IMR-90 (cell line): ENCODE data around the gene PRRC1. TPM values are rescaled to one million over a fixed set of nuclear protein-coding genes. Genes with fewer than 3 reads are reported as not detected.

Experiments used
- ATAC-seq: fragments of 200-7000 bp; cut with Tn5 transposase; 2 replicates; pipeline ENCODE4 v1.9.1; 2020; ENCODE audit warnings: low read depth, mild to moderate bottlenecking, moderate library complexity
- BruUV-seq: library from RNA; stranded (reverse); fragments of 400-500 nt; replicated peaks from 2 replicates; lab custom pipeline; 2021; lab: Mats Ljungman, UMichigan
- CTCF ChIA-PET: fragments of 300-600 bp; formaldehyde crosslinking; extraction: SDS; loops from one replicate; lab custom pipeline; 2021; ENCODE audit warnings: antibody characterized with exemption; lab: Yijun Ruan, JAX
- POLR2A ChIA-PET: fragments of 300-600 bp; sonication (Branson Sonifier 250); formaldehyde crosslinking; loops from one replicate; lab custom pipeline; 2022; ENCODE audit warnings: antibody characterized with exemption; ENCODE audit not compliant: unreplicated experiment; lab: Charles Lee
- DNase-seq: peaks from one replicate; pipeline ENCODE4 v3.0.0; 2013
- H2AFZ ChIP-seq: replicated peaks from 2 replicates; pipeline ENCODE3; 2013; ENCODE audit warnings: low read length, mild to moderate bottlenecking; ENCODE audit not compliant: poor library complexity
- H2AK5ac ChIP-seq: 2 replicates; pipeline ENCODE4 v1.6.1; 2013; ENCODE audit warnings: low read depth, low read length, inconsistent platforms
- H2AK9ac ChIP-seq: replicated peaks from 2 replicates; pipeline ENCODE3; 2013; ENCODE audit warnings: mild to moderate bottlenecking, low read depth, low read length, moderate library complexity; ENCODE audit not compliant: poor library complexity
- H2BK120ac ChIP-seq: 2 replicates; pipeline ENCODE4 v1.6.1; 2013; ENCODE audit warnings: low read depth, low read length, inconsistent platforms
- H2BK15ac ChIP-seq: 3 replicates; pipeline ENCODE4 v1.6.1; 2013; ENCODE audit warnings: low read depth, low read length, inconsistent platforms
- H2BK20ac ChIP-seq: 2 replicates; pipeline ENCODE4 v1.6.1; 2013; ENCODE audit warnings: low read depth, mild to moderate bottlenecking, inconsistent platforms, low read length, moderate library complexity
- H2BK5ac ChIP-seq: 2 replicates; pipeline ENCODE4 v1.6.1; 2013; ENCODE audit warnings: mild to moderate bottlenecking, low read depth, low read length, inconsistent platforms; ENCODE audit not compliant: poor library complexity, severe bottlenecking
- H3K14ac ChIP-seq: replicated peaks from 2 replicates; pipeline ENCODE4 v1.6.1; 2013; ENCODE audit warnings: low read depth, low read length, inconsistent platforms
- H3K18ac ChIP-seq: 2 replicates; pipeline ENCODE4 v1.6.1; 2013; ENCODE audit warnings: low read depth, low read length, control low read depth
- H3K23ac ChIP-seq: 2 replicates; pipeline ENCODE4 v1.6.1; 2013; ENCODE audit warnings: low read depth, low read length, inconsistent platforms
- H3K27ac ChIP-seq: 2 replicates; pipeline ENCODE4 v1.5.1; 2013; ENCODE audit warnings: mild to moderate bottlenecking, control low read depth, low read length; ENCODE audit not compliant: insufficient read depth
- H3K27me3 ChIP-seq: 2 replicates; pipeline ENCODE4 v1.6.1; 2013; ENCODE audit warnings: low read length; ENCODE audit not compliant: control insufficient read depth, insufficient read depth
- H3K36me3 ChIP-seq: 2 replicates; pipeline ENCODE4 v1.6.1; 2013; ENCODE audit warnings: low read length, mixed read lengths; ENCODE audit not compliant: control insufficient read depth, insufficient read depth
- H3K4ac ChIP-seq: 2 replicates; pipeline ENCODE4 v1.6.1; 2013; ENCODE audit warnings: low read depth, low read length, inconsistent platforms
- H3K4me1 ChIP-seq: 2 replicates; pipeline ENCODE4 v1.6.1; 2013; ENCODE audit warnings: low read length, mixed read lengths; ENCODE audit not compliant: control insufficient read depth, insufficient read depth
- H3K4me2 ChIP-seq: 2 replicates; pipeline ENCODE4 v1.6.1; 2013; ENCODE audit warnings: low read depth, mild to moderate bottlenecking, control low read depth, low read length, moderate library complexity
- H3K4me3 ChIP-seq: 2 replicates; pipeline ENCODE4 v1.5.1; 2013; ENCODE audit warnings: low read depth, mild to moderate bottlenecking, control low read depth, low read length, moderate library complexity; ENCODE audit not compliant: insufficient read depth
- H3K56ac ChIP-seq: 2 replicates; pipeline ENCODE4 v1.6.1; 2013; ENCODE audit warnings: low read length, inconsistent platforms; ENCODE audit not compliant: insufficient read depth; ENCODE audit errors: extremely low read depth
- H3K79me1 ChIP-seq, 2 experiments: 2 replicates each; pipeline ENCODE4 v1.6.1; 2013; ENCODE audit warnings: low read length in 2 of 2, inconsistent platforms in 1 of 2, low read depth in 1 of 2
- H3K9ac ChIP-seq: 2 replicates; pipeline ENCODE4 v1.6.1; 2013; ENCODE audit warnings: low read depth, low read length, control low read depth
- H3K9me1 ChIP-seq: 2 replicates; pipeline ENCODE4 v1.6.1; 2013; ENCODE audit warnings: low read length, inconsistent platforms; ENCODE audit not compliant: insufficient read depth
- H3K9me3 ChIP-seq: 2 replicates; pipeline ENCODE4 v1.6.1; 2013; ENCODE audit warnings: low read length; ENCODE audit not compliant: control insufficient read depth, insufficient read depth
- H4K20me1 ChIP-seq: 2 replicates; pipeline ENCODE4 v1.6.1; 2013; ENCODE audit warnings: low read length, inconsistent platforms; ENCODE audit not compliant: insufficient read depth
- H4K5ac ChIP-seq: 2 replicates; pipeline ENCODE4 v1.6.1; 2013; ENCODE audit warnings: mild to moderate bottlenecking, low read depth, low read length, control low read depth
- H4K8ac ChIP-seq, 2 experiments: 2 replicates each; pipeline ENCODE4 v1.6.1; 2013; ENCODE audit warnings: low read depth in 2 of 2, low read length in 2 of 2, control low read depth in 1 of 2, inconsistent platforms in 1 of 2
- H4K91ac ChIP-seq: 2 replicates; pipeline ENCODE4 v1.6.1; 2013; ENCODE audit warnings: low read depth, low read length, inconsistent platforms; ENCODE audit not compliant: insufficient read depth
- CEBPB ChIP-seq: IDR thresholded peaks from 2 replicates; pipeline ENCODE4 v1.6.1; 2012; ENCODE audit warnings: low read depth, low read length, improper control_type of control experiment
- FOS ChIP-seq: fragments of 150-350 bp; IDR thresholded peaks from 2 replicates; pipeline ENCODE4 v1.6.1; 2016; ENCODE audit warnings: low read depth, low read length
- RAD21 ChIP-seq: IDR thresholded peaks from 2 replicates; pipeline ENCODE4 v1.6.1; 2012; ENCODE audit warnings: low read length, improper control_type of control experiment
- WGBS, 2 experiments: methylation state at CpG; one replicate each; pipeline versions ENCODE4 v1.1.5 to v1.1.7; 2013; ENCODE audit warnings: missing lambda C conversion rate in 2 of 2; ENCODE audit not compliant: insufficient read length in 1 of 2; ENCODE audit errors: extremely low coverage in 2 of 2; 5-methylcytosine and 5-hydroxymethylcytosine counted together
- dilution Hi-C: fragments of 300-500 bp; cut with HindIII; formaldehyde crosslinking; loops from one replicate; pipeline ENCODE4 v1.14.3; 2018; ENCODE audit warnings: low sequenced_read_pairs; ENCODE audit not compliant: unreplicated experiment
- in situ Hi-C: fragments of 300-500 bp; cut with MboI; formaldehyde crosslinking; loops from 3 replicates; pipeline ENCODE4 v1.14.3; 2019; ENCODE audit warnings: low sequenced_read_pairs, inconsistent platforms, mixed read lengths
- intact Hi-C: fragments of 100-400 bp; cut with micrococcal nuclease; formaldehyde crosslinking; loops from 2 replicates; pipeline ENCODE4 v1.10.0; 2022
- polyA plus RNA-seq, 3 experiments: library from polyadenylated mRNA; depleted of rRNA; stranded (reverse); fragments of >200 nt; gene quantifications; 2 replicates each; pipeline ENCODE4 v1.2.3, GENCODE V29; 2012; ENCODE audit warnings: low replicate concordance in 1 of 3
- total RNA-seq: library from RNA; depleted of rRNA; stranded (reverse); fragments of >200 nt; gene quantifications from 2 replicates; pipeline ENCODE4 v1.2.3, GENCODE V29; 2012

The PRRC1 gene
- total and polyA plus RNA-seq, 2 of the 4 experiments (the other 2 are of a cell fraction) = 46.8 to 63.1 TPM

DNA sequence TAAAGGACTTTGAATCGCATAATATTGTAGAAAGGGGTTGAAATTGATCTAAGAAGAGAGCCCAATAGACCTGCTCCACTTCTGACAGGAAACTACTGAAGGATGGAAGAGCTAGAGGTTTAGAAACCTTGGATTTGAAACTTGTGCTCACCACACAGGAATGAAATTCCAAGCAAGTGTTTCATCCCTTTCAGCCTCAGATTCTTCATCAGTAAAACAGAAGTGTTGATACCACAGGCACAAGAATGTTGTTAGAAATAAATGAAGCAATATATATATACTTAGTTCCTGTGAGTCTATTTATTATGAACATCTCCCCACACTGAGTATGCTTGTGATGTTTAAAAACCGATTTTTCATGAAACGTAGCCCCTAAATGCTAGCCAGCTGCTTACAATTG is 43.8 kb downstream of the PRRC1 start:
- Histone ChIP-seq H2BK120ac (no peak overlapping the region), H3K27ac (no peak overlapping the region), H2BK20ac (no peak overlapping the region), H3K14ac (no peak overlapping the region), H3K4ac (no peak overlapping the region), H4K20me1 (no peaks in the 10 kb centered on the region), H3K27me3 (no peaks in the 10 kb centered on the region), H3K56ac (no peak overlapping the region), H4K8ac (no peak overlapping the region), H2BK5ac (peak overlapping the region; percentile 77), H3K9ac (no peak overlapping the region), H2AK5ac (no peak overlapping the region), H2AK9ac (no peak overlapping the region), H2BK15ac (no peak overlapping the region), H2AFZ (no peak overlapping the region), H3K23ac (no peak overlapping the region), H3K18ac (no peak overlapping the region; the same call in 1 of the 2 replicates), H3K9me1 (no peaks in the 10 kb centered on the region; the same call in 1 of the 2 replicates), H3K4me3 (no peak overlapping the region), H3K4me2 (no peak overlapping the region), H3K36me3 (0 out of 2 replicates have a peak, but pooled peaks cover 2% of the 10 kb centered on the region), H4K91ac (no peak overlapping the region), H3K4me1 (peaks cover 10% of the 10 kb centered on the region), H3K9me3 (no peaks in the 10 kb centered on the region), H4K5ac (no peak overlapping the region), H3K79me1 (no peaks in the 10 kb centered on the region)
- TF ChIP-seq CEBPB (peak; percentile 65), FOS (no peak), RAD21 (no peak)
- ATAC-seq = peak; percentile 81
- BruUV-seq = no TSS peak
- ChIA-PET POLR2A (no interaction called here), CTCF (no interaction called here)
- in situ Hi-C loops (loop anchor here (10.0 to 25.0 kb wide), 3 partner anchors 326 to 926 kb away; partner anchors contain the start of gene SLC12A2), intact Hi-C loops (loop anchor here (5.0 kb wide), 1 partner anchor 316 kb away; no protein-coding TSS in a partner anchor), dilution Hi-C loops (no loop called here)
- DNase-seq = peak; percentile 77
- no CpG with 5 or more reads among the region's 3 CpGs for WGBS, 2 experiments
